ENCODE data around the gene KCNQ2. TPM values are rescaled to one million over a fixed set of nuclear protein-coding genes. Genes with fewer than 3 reads are reported as not detected.

Gene KCNQ2
- total RNA-seq, 2 donors from 2014 or later: 1.8 to 3.0 TPM

DNA sequence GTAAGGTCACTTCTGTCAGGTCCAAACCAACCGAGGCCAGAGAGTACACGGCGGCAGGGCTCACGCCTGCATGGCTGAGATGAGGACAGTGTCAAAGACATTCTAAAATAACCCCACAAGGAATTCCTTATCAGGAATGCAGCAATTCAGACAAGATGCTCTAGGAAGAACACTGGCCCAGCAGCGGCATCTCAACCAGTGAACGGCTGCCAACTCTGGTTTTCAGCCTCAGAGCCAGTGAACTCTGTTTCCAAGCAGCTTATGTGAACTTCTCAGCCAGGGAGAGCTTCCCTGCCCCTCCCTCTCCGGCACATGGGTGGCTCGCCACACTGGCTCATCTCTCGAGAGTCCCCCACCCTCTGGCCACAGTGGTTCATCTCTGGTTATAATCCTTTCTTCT lies 36.9 kb downstream of the KCNQ2 start:
- 50 to 61% methylated on average over 9 of the region's 9 CpGs for WGBS, 2 donors
- no peak overlapping the region for H3K4me3 ChIP-seq
- no peaks in the 10 kb centered on the region for H3K27me3 ChIP-seq
- no peak for DNase-seq
- no peaks in the 10 kb centered on the region for H3K36me3 ChIP-seq (replicated peaks in 1 of 2; ENCODE audit: insufficient read depth in 1 of 2, low read depth in 2 of 2)
- H3K9me3 ChIP-seq: no peaks in the 10 kb centered on the region
- TF ChIP-seq CTCF (IDR thresholded peaks at IDR 0.05) (no peak), POLR2A (IDR thresholded peaks at IDR 0.05) (no peak)
- no peak for ATAC-seq
- no peak overlapping the region for H3K27ac ChIP-seq
- H3K4me1 ChIP-seq: no peaks in the 10 kb centered on the region
- intact Hi-C loops (cut with DNase I): no loop called here

GRCh38 chr20:63434599-63435378 lies 37.7 kb downstream of the KCNQ2 start:
- 40 to 43% methylated on average over 20 to 33 of the region's 33 CpGs for WGBS, 2 donors
- no peaks in the 10 kb centered on the region for H3K4me1 ChIP-seq
- H3K9me3 ChIP-seq: no peaks in the 10 kb centered on the region
- no peak for TF ChIP-seq POLR2A (IDR thresholded peaks at IDR 0.05)
- peak in 6 of 7 experiments; percentile 17 to 51 (median 44) for TF ChIP-seq CTCF (IDR thresholded peaks at IDR 0.05)
- no peak overlapping the region for H3K4me3 ChIP-seq
- no peaks in the 10 kb centered on the region for H3K27me3 ChIP-seq
- intact Hi-C loops (cut with DNase I): no loop called here
- H3K27ac ChIP-seq: no peak overlapping the region
- no peak for ATAC-seq
- no peaks in the 10 kb centered on the region for H3K36me3 ChIP-seq (replicated peaks in 1 of 2; ENCODE audit: insufficient read depth in 1 of 2, low read depth in 2 of 2)
- DNase-seq: peak; percentile 25 to 41 (median 32)

- no peak for ATAC-seq
- Histone ChIP-seq H3K4me1 (no peaks in the 10 kb centered on the region), H3K27me3 (no peaks in the 10 kb centered on the region), H3K27ac (no peak overlapping the region), H3K4me3 (no peak overlapping the region), H3K9me3 (no peaks in the 10 kb centered on the region), H3K36me3 (replicated peaks in 1 of 2; ENCODE audit: insufficient read depth in 1 of 2, low read depth in 2 of 2) (no peaks in the 10 kb centered on the region)
- no peak for TF ChIP-seq POLR2A (IDR thresholded peaks at IDR 0.05)
- TF ChIP-seq CTCF (IDR thresholded peaks at IDR 0.05): no peak
- intact Hi-C loops (cut with DNase I): no loop called here
- WGBS, 2 donors: 85 to 92% methylated on average over 27 to 39 of the region's 39 CpGs
- no peak for DNase-seq
These were observed 38.5 kb downstream of the KCNQ2 start for GRCh38 chr20:63433756-63434531.

DNA sequence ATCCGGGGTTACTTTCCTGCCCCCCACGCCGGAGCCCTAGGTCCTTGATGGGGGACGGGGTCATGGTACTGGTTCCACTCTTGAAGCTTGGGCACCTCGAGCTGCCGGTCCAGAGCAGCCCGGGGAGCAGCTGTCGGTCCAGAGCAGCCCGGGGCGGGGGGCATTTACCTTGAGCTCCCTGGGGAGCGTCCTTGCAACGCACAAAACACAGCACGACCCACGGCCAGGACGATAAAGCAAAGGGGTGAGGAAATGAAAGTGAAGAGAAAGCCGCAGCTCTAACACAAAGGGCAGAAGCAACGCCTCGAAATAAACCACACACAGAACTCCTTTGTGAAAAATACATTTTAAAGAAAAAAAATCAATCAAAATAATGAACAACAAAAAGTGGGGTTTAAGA lies 39.1 kb downstream of the KCNQ2 start:
- no peaks in the 10 kb centered on the region for H3K27me3 ChIP-seq
- intact Hi-C loops (cut with DNase I): no loop called here

More for the DNA sequence above, 39.1 kb downstream of the KCNQ2 start:
- no peak overlapping the region for H3K27ac ChIP-seq
- no peaks in the 10 kb centered on the region for H3K36me3 ChIP-seq (replicated peaks in 1 of 2; ENCODE audit: insufficient read depth in 1 of 2, low read depth in 2 of 2)
- DNase-seq: no peak
- no peak for TF ChIP-seq POLR2A (IDR thresholded peaks at IDR 0.05)
- TF ChIP-seq CTCF (IDR thresholded peaks at IDR 0.05): no peak
- no peak for ATAC-seq
- no peak overlapping the region for H3K4me3 ChIP-seq
- no peaks in the 10 kb centered on the region for H3K4me1 ChIP-seq
- no peaks in the 10 kb centered on the region for H3K9me3 ChIP-seq
- 74 to 77% methylated on average over 17 to 18 of the region's 18 CpGs for WGBS, 2 donors
